RWPE2 (cell line): Measurements from ENCODE around the gene TRMU.

Source experiments
- ATAC-seq: fragments of 200-7000 bp; cut with Tn5 transposase; 3 replicates; pipeline ENCODE4 v1.9.1; 2021; ENCODE audit warnings: low read depth
- DNase-seq: peaks from one replicate; pipeline ENCODE4 v3.0.0-alpha.2; 2020; ENCODE audit warnings: low spot score
- H3K27ac ChIP-seq: fragments of 450-650 bp; 2 replicates; pipeline ENCODE4 v1.5.1; 2017; ENCODE audit warnings: mild to moderate bottlenecking; ENCODE audit not compliant: poor library complexity, severe bottlenecking
- H3K27me3 ChIP-seq: fragments of 250-450 bp; sonication (Bioruptor Pico); 2 replicates; pipeline ENCODE4 v1.5.1; 2021; ENCODE audit warnings: mild to moderate bottlenecking, moderate library complexity; ENCODE audit not compliant: insufficient read depth, poor library complexity, severe bottlenecking
- H3K36me3 ChIP-seq: fragments of 250-450 bp; sonication (Bioruptor Pico); 2 replicates; pipeline ENCODE4 v1.5.1; 2020; ENCODE audit warnings: low read depth, mild to moderate bottlenecking, moderate library complexity
- H3K4me1 ChIP-seq: fragments of 250-450 bp; sonication (Bioruptor Pico); 2 replicates; pipeline ENCODE4 v1.5.1; 2021; ENCODE audit warnings: mild to moderate bottlenecking, moderate library complexity; ENCODE audit not compliant: insufficient read depth, poor library complexity, severe bottlenecking
- H3K4me3 ChIP-seq: fragments of 250-450 bp; sonication (Bioruptor Pico); 2 replicates; pipeline ENCODE4 v1.5.1; 2021; ENCODE audit warnings: mild to moderate bottlenecking, moderate library complexity; ENCODE audit not compliant: severe bottlenecking
- H3K9me3 ChIP-seq: fragments of 250-450 bp; sonication (Bioruptor Pico); 2 replicates; pipeline ENCODE4 v1.5.1; 2021; ENCODE audit warnings: mild to moderate bottlenecking, moderate library complexity; ENCODE audit not compliant: severe bottlenecking
- TF ChIP-seq, protein P1 (sequence below): fragments of 450-650 bp; IDR thresholded peaks from one replicate; pipeline ENCODE4 v1.5.1; 2017; ENCODE audit warnings: mild to moderate bottlenecking, moderate library complexity; ENCODE audit not compliant: poor library complexity, severe bottlenecking

TRMU gene

DNA sequence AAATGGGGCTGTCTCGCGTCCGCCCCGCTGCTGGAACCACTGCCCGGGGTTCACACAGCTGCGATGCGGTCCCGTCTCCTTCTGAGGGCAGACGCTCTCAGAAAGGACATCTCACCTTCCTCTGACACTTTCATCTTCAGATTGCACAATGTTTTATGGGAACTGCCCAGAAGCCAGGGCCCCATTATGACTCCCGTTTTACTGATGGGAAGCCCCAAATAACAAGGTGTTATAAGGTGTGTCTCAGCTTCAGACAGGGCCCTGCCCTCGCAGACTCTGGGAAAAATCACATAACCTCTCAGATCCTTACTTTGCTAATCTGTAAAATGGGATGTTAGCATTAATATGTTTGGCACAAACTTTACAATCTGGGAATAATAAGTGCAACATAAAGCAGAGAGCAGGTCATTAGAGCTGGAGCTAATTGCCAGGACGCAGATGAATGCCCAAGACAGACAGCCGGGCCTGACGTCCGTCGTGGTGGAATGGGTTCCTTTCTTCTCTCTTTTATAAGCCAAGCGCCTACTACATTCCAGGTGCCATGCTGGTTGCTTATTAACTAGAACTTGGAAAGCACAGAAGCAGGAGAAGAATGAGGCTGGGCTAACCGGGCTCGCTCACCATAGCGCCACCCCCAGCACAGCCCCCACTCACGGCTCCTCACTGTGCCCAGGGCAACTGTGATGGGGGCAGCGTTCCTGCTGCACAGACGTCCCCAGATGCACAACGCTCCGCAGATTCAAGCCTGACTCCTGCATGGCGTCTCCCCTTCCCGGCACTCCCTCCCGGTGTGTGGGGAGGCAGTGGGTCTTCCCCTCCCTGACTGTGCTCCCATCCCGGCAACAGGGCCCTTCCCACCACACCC lies 43.8 kb downstream of the TRMU start:
- peaks cover 6% of the 10 kb centered on the region for H3K9me3 ChIP-seq
- H3K4me1 ChIP-seq, result peaks cover 5% of the 10 kb centered on the region
- TF ChIP-seq, protein P1, sequence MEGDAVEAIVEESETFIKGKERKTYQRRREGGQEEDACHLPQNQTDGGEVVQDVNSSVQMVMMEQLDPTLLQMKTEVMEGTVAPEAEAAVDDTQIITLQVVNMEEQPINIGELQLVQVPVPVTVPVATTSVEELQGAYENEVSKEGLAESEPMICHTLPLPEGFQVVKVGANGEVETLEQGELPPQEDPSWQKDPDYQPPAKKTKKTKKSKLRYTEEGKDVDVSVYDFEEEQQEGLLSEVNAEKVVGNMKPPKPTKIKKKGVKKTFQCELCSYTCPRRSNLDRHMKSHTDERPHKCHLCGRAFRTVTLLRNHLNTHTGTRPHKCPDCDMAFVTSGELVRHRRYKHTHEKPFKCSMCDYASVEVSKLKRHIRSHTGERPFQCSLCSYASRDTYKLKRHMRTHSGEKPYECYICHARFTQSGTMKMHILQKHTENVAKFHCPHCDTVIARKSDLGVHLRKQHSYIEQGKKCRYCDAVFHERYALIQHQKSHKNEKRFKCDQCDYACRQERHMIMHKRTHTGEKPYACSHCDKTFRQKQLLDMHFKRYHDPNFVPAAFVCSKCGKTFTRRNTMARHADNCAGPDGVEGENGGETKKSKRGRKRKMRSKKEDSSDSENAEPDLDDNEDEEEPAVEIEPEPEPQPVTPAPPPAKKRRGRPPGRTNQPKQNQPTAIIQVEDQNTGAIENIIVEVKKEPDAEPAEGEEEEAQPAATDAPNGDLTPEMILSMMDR, result no peak
- peaks cover 50% of the 10 kb centered on the region for H3K36me3 ChIP-seq
- no peak for ATAC-seq
- no peak overlapping the region for H3K27ac ChIP-seq
- H3K4me3 ChIP-seq, result no peak overlapping the region
- no peaks in the 10 kb centered on the region for H3K27me3 ChIP-seq
- DNase-seq, result no peak

DNA sequence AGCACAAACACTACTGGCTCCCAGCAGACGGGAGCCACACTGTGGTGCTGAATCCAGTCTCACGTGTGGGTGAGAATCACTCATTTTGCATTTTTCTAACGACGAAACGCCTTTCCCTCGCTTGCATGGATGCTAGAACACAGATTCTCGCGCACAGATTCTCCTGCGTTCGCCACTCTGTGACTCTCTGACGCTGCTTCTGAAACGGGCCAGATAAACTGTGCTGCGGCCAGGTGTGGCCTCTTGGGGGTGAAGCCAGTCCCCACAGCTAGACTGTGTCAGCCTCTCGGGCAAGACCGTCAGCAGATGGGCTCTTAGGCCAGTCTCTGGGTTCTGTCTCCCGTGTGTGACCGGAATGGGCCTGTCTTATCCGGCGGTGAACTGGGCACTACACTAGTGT lies 44.6 kb downstream of the TRMU start:
- DNase-seq, result no peak
- no peak overlapping the region for H3K4me3 ChIP-seq
- no peak overlapping the region for H3K27ac ChIP-seq
- peaks cover 5% of the 10 kb centered on the region for H3K4me1 ChIP-seq
- peaks cover 54% of the 10 kb centered on the region for H3K36me3 ChIP-seq
- no peak for ATAC-seq
- no peaks in the 10 kb centered on the region for H3K27me3 ChIP-seq
- TF ChIP-seq, protein P1, result no peak
- peaks cover 6% of the 10 kb centered on the region for H3K9me3 ChIP-seq

DNA sequence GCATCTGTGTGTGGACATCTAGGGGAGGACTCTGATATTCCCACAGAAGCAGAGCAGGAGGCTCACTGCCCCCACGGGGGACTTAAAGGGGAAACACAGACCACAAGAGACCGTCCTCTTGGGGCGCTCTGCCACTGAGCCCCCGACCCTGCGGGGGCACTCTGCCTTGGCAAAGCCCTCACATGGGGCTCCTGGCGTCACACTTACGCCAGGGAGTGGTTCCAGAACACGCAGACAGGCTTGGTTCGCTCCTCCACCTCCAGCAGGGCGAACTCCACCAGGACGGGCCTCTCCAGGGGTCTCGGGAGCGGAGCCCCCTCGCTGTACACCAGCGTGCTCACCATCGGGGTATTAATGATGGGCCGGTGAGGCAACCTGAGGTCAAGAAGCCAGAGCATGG lies 45.1 kb downstream of the TRMU start:
- no peaks in the 10 kb centered on the region for H3K27me3 ChIP-seq
- H3K4me3 ChIP-seq, result no peak overlapping the region
- TF ChIP-seq, protein P1, result no peak
- no peak for DNase-seq
- no peak overlapping the region for H3K27ac ChIP-seq
- peaks cover 52% of the 10 kb centered on the region for H3K36me3 ChIP-seq
- no peak for ATAC-seq
- H3K9me3 ChIP-seq, result peaks cover 6% of the 10 kb centered on the region
- peaks cover 5% of the 10 kb centered on the region for H3K4me1 ChIP-seq

DNA sequence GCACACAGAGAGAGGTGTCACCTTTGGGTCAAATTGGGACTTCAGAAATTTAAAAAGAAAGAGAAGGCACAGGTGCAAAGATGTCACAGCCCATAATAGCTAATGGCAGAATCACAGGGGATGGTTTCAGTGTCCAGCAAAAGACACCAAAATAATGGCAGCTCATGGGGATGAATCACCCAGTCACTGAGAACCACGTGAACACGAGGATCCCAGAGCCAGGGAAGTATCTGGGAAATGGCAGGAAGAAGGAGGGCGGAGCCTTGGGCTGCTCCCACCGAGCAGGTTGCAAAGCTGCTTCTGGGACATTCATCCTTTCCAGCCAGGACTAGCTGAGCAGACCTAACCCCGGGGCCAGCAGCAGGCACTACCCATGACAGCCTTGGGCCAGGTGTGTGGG lies 45.6 kb downstream of the TRMU start:
- H3K36me3 ChIP-seq, result peaks cover 48% of the 10 kb centered on the region
- ATAC-seq (no peak), DNase-seq (no peak)
- TF ChIP-seq, protein P1, result no peak
- H3K9me3 ChIP-seq, result peaks cover 3% of the 10 kb centered on the region
- no peaks in the 10 kb centered on the region for H3K27me3 ChIP-seq
- peaks cover 5% of the 10 kb centered on the region for H3K4me1 ChIP-seq
- no peak overlapping the region for H3K27ac ChIP-seq
- no peak overlapping the region for H3K4me3 ChIP-seq

DNA sequence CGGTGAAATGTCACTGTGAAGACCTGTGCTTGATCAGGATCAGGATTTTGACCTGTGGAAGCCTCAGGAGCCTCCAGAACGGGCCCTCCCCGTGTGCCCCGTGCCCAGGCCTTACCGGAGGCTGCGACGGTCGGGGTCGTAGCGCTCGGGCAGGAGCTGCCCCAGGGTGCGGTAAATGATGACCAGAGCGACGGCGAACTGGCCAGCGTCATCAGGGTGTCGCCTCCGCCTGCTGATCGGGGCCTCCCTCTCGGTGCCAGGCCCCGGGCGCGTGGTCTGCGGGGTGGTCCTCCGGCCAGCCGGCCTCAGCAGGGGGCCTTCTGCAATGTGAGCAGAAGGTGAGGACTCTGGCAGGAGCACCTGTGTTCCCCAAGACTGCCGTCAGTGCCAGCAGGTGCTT lies 46.2 kb downstream of the TRMU start:
- Histone ChIP-seq H3K27me3 (no peaks in the 10 kb centered on the region), H3K27ac (no peak overlapping the region), H3K4me1 (peaks cover 5% of the 10 kb centered on the region), H3K4me3 (no peak overlapping the region), H3K36me3 (peaks cover 45% of the 10 kb centered on the region), H3K9me3 (no peaks in the 10 kb centered on the region)
- TF ChIP-seq, protein P1, result no peak
- ATAC-seq (no peak), DNase-seq (no peak)
